ENCODE data around the gene CWC27.

Gene CWC27

GRCh38 chr5:64861281-64861680 lies 92.6 kb downstream of the CWC27 start:
- DNase-seq (no peak), ATAC-seq (ENCODE audit: insufficient read depth, low read depth) (no peak)
- Histone ChIP-seq H3K4me2 (ENCODE audit: insufficient read depth, low read length) (no peak overlapping the region), H3K9ac (ENCODE audit: low read depth, low read length) (no peak overlapping the region), H3K4me1 (ENCODE audit: insufficient read depth, low read length) (no peaks in the 10 kb centered on the region), H3K27me3 (ENCODE audit: insufficient read depth, low read length, poor library complexity) (no peaks in the 10 kb centered on the region), H3K9me3 (ENCODE audit: insufficient read depth, low read length, severe bottlenecking) (no peaks in the 10 kb centered on the region), H3K27ac (ENCODE audit: low read length) (no peak overlapping the region), H3K4me3 (ENCODE audit: low read depth in 1 of 2, low read length in 2 of 2) (no peak overlapping the region), H2AFZ (ENCODE audit: low read depth, low read length) (no peak overlapping the region), H3K79me2 (ENCODE audit: insufficient read depth, low read length) (no peaks in the 10 kb centered on the region), H3K36me3 (ENCODE audit: insufficient read depth, low read length) (no peaks in the 10 kb centered on the region), H4K20me1 (ENCODE audit: insufficient read depth, low read length) (no peaks in the 10 kb centered on the region)
- TF ChIP-seq CTCF (IDR thresholded peaks at IDR 0.05; ENCODE audit: borderline replicate concordance, extremely low read depth, low read length, poor library complexity, severe bottlenecking) (no peak), EZH2 (IDR thresholded peaks at IDR 0.05; ENCODE audit: borderline replicate concordance, low read depth, low read length, severe bottlenecking) (no peak)

DNA sequence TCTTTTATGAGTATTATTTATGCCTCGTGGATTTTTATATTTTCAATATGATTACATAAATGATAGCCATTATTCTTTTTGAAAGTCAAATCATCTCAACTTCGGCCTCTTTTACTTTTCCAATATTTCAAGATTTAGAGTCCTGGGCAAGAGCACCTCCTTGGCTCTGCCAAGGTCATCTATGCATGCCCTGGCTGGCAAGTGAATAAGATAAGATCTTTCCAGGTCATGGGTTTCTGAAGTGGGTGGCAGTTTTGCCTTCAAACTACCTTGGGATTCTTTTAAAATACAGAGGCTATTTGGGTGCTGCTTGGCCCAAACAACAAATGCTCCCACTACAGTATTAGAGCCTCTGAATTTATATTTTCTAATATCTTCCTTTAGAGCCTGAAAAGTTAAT lies 95.4 kb downstream of the CWC27 start:
- H3K9me3 ChIP-seq (ENCODE audit: insufficient read depth, low read length, severe bottlenecking), result no peaks in the 10 kb centered on the region
- no peaks in the 10 kb centered on the region for H3K27me3 ChIP-seq (ENCODE audit: insufficient read depth, low read length, poor library complexity)
- DNase-seq, result no peak
- no peak overlapping the region for H3K27ac ChIP-seq (ENCODE audit: low read length)
- H2AFZ ChIP-seq (ENCODE audit: low read depth, low read length), result no peak overlapping the region
- TF ChIP-seq EZH2 (IDR thresholded peaks at IDR 0.05; ENCODE audit: borderline replicate concordance, low read depth, low read length, severe bottlenecking) (no peak), CTCF (IDR thresholded peaks at IDR 0.05; ENCODE audit: borderline replicate concordance, extremely low read depth, low read length, poor library complexity, severe bottlenecking) (no peak)
- no peaks in the 10 kb centered on the region for H3K4me1 ChIP-seq (ENCODE audit: insufficient read depth, low read length)
- no peak for ATAC-seq (ENCODE audit: insufficient read depth, low read depth)
- no peaks in the 10 kb centered on the region for H3K36me3 ChIP-seq (ENCODE audit: insufficient read depth, low read length)
- H3K79me2 ChIP-seq (ENCODE audit: insufficient read depth, low read length), result no peaks in the 10 kb centered on the region
- H3K9ac ChIP-seq (ENCODE audit: low read depth, low read length), result no peak overlapping the region
- H4K20me1 ChIP-seq (ENCODE audit: insufficient read depth, low read length), result no peaks in the 10 kb centered on the region
- no peak overlapping the region for H3K4me2 ChIP-seq (ENCODE audit: insufficient read depth, low read length)
- no peak overlapping the region for H3K4me3 ChIP-seq (ENCODE audit: low read depth in 1 of 2, low read length in 2 of 2)

GRCh38 chr5:64865662-64866061 lies 96.9 kb downstream of the CWC27 start:
- no peak for TF ChIP-seq EZH2 (IDR thresholded peaks at IDR 0.05; ENCODE audit: borderline replicate concordance, low read depth, low read length, severe bottlenecking)
- no peak for TF ChIP-seq CTCF (IDR thresholded peaks at IDR 0.05; ENCODE audit: borderline replicate concordance, extremely low read depth, low read length, poor library complexity, severe bottlenecking)
- no peaks in the 10 kb centered on the region for H3K36me3 ChIP-seq (ENCODE audit: insufficient read depth, low read length)
- H4K20me1 ChIP-seq (ENCODE audit: insufficient read depth, low read length), result no peaks in the 10 kb centered on the region
- H3K4me1 ChIP-seq (ENCODE audit: insufficient read depth, low read length), result no peaks in the 10 kb centered on the region
- ATAC-seq (ENCODE audit: insufficient read depth, low read depth) (no peak), DNase-seq (no peak)
- no peak overlapping the region for H3K4me2 ChIP-seq (ENCODE audit: insufficient read depth, low read length)
- H3K9me3 ChIP-seq (ENCODE audit: insufficient read depth, low read length, severe bottlenecking), result no peaks in the 10 kb centered on the region
- no peaks in the 10 kb centered on the region for H3K79me2 ChIP-seq (ENCODE audit: insufficient read depth, low read length)
- H3K4me3 ChIP-seq (ENCODE audit: low read depth in 1 of 2, low read length in 2 of 2), result no peak overlapping the region
- H3K27ac ChIP-seq (ENCODE audit: low read length), result no peak overlapping the region
- no peak overlapping the region for H2AFZ ChIP-seq (ENCODE audit: low read depth, low read length)
- no peak overlapping the region for H3K9ac ChIP-seq (ENCODE audit: low read depth, low read length)
- no peaks in the 10 kb centered on the region for H3K27me3 ChIP-seq (ENCODE audit: insufficient read depth, low read length, poor library complexity)

DNA sequence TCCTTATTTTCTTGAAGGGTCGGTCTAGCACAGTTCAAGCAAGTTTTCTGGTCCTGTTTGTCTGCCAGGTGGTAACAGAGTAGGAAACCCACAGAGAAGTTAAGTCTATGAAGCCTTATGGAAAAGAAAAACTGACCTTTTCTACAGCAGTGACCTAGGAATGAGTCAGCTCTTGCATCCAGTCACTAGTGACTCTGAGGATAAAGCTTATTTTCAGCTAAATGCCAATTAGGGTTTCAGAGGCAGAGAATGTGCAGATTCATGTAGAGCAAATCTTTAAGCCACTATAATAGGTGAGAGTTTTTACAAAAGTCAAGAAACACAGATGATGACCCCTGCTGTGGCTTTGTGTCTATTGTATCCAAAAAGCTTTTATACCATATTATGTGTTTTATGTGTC lies 100.7 kb downstream of the CWC27 start:
- no peaks in the 10 kb centered on the region for H4K20me1 ChIP-seq (ENCODE audit: insufficient read depth, low read length)
- ATAC-seq (ENCODE audit: insufficient read depth, low read depth) (no peak), DNase-seq (no peak)
- H3K79me2 ChIP-seq (ENCODE audit: insufficient read depth, low read length), result no peaks in the 10 kb centered on the region
- H3K27ac ChIP-seq (ENCODE audit: low read length), result no peak overlapping the region
- no peak overlapping the region for H3K4me3 ChIP-seq (ENCODE audit: low read depth in 1 of 2, low read length in 2 of 2)
- H3K27me3 ChIP-seq (ENCODE audit: insufficient read depth, low read length, poor library complexity), result no peaks in the 10 kb centered on the region
- H3K36me3 ChIP-seq (ENCODE audit: insufficient read depth, low read length), result no peaks in the 10 kb centered on the region
- TF ChIP-seq EZH2 (IDR thresholded peaks at IDR 0.05; ENCODE audit: borderline replicate concordance, low read depth, low read length, severe bottlenecking), result no peak
- no peak for TF ChIP-seq CTCF (IDR thresholded peaks at IDR 0.05; ENCODE audit: borderline replicate concordance, extremely low read depth, low read length, poor library complexity, severe bottlenecking)
- H2AFZ ChIP-seq (ENCODE audit: low read depth, low read length), result no peak overlapping the region
- no peak overlapping the region for H3K9ac ChIP-seq (ENCODE audit: low read depth, low read length)
- no peaks in the 10 kb centered on the region for H3K9me3 ChIP-seq (ENCODE audit: insufficient read depth, low read length, severe bottlenecking)
- no peak overlapping the region for H3K4me2 ChIP-seq (ENCODE audit: insufficient read depth, low read length)
- H3K4me1 ChIP-seq (ENCODE audit: insufficient read depth, low read length), result no peaks in the 10 kb centered on the region

Measured in DND-41 (cell line).